ENCODE results near the gene ETV4.
A peak's percentile ranks its signal among the peaks of the same experiment; 100 is the strongest.

The ETV4 gene

GRCh38 chr17:43588664-43589435, 42.7 kb upstream of the ETV4 start:
- H3K4ac ChIP-seq (ENCODE audit: low read depth, low read length) = no peak overlapping the region
- WGBS (ENCODE audit: extremely low coverage, insufficient coverage, insufficient read length) = no CpG with 5 or more reads among the region's 9 CpGs
- peaks cover 10 to 22% of the 10 kb centered on the region in 2 experiments for H3K4me1 ChIP-seq (ENCODE audit: control insufficient read depth in 1 of 2, insufficient read depth in 2 of 2, low read length in 2 of 2)
- H4K8ac ChIP-seq (ENCODE audit: low read depth, low read length) = peak overlapping the region; percentile 1
- H4K91ac ChIP-seq (ENCODE audit: low read depth, low read length) = peak overlapping the region; percentile 61
- H3K23ac ChIP-seq (ENCODE audit: low read length) = no peak overlapping the region
- H3K4me2 ChIP-seq (ENCODE audit: low read length) = no peak overlapping the region
- H3K9me3 ChIP-seq (ENCODE audit: insufficient read depth, low read depth, low read length) = no peaks in the 10 kb centered on the region
- peak overlapping the region; percentile 0 for H3K18ac ChIP-seq (ENCODE audit: low read length)
- H3K9ac ChIP-seq (ENCODE audit: low read length) = no peak overlapping the region
- H2BK120ac ChIP-seq (ENCODE audit: insufficient read depth, low read length, poor library complexity) = peak overlapping the region; percentile 9
- H3K79me2 ChIP-seq (ENCODE audit: control insufficient read depth, insufficient read depth, low read length, poor library complexity) = peaks cover 2% of the 10 kb centered on the region
- no peak for DNase-seq
- no peak overlapping the region for H3K4me3 ChIP-seq (ENCODE audit: low read depth, low read length)
- no peak overlapping the region for H2AK5ac ChIP-seq (ENCODE audit: low read length)
- peak overlapping the region; percentile 0 for H3K14ac ChIP-seq (ENCODE audit: low read length)
- no peak overlapping the region for H4K12ac ChIP-seq (ENCODE audit: low read depth, low read length)
- H3K27ac ChIP-seq (ENCODE audit: low read depth, low read length) = no peak overlapping the region
- H2BK12ac ChIP-seq (ENCODE audit: low read length) = peak overlapping the region; percentile 55
- H2BK5ac ChIP-seq (ENCODE audit: low read depth, low read length, poor library complexity) = peak overlapping the region; percentile 8
- H3K27me3 ChIP-seq (ENCODE audit: insufficient read depth, low read length) = no peaks in the 10 kb centered on the region
- no peak overlapping the region for H2AFZ ChIP-seq (ENCODE audit: insufficient read depth, low read length, poor library complexity)
- H3K79me1 ChIP-seq (ENCODE audit: low read length) = peaks cover 38% of the 10 kb centered on the region
- H3K36me3 ChIP-seq (ENCODE audit: control insufficient read depth in 1 of 2, insufficient read depth in 2 of 2, low read length in 2 of 2) = no peaks in the 10 kb centered on the region

- Histone ChIP-seq H3K4me1 (ENCODE audit: control insufficient read depth in 1 of 2, insufficient read depth in 2 of 2, low read length in 2 of 2) (peaks cover 12 to 24% of the 10 kb centered on the region in 2 experiments), H4K91ac (ENCODE audit: low read depth, low read length) (peak overlapping the region; percentile 65), H2BK5ac (ENCODE audit: low read depth, low read length, poor library complexity) (no peak overlapping the region), H3K14ac (ENCODE audit: low read length) (no peak overlapping the region), H3K79me1 (ENCODE audit: low read length) (peaks cover 42% of the 10 kb centered on the region), H4K12ac (ENCODE audit: low read depth, low read length) (no peak overlapping the region), H2BK120ac (ENCODE audit: insufficient read depth, low read length, poor library complexity) (no peak overlapping the region), H3K27ac (ENCODE audit: low read depth, low read length) (no peak overlapping the region), H2BK12ac (ENCODE audit: low read length) (peak overlapping the region; percentile 55), H3K23ac (ENCODE audit: low read length) (no peak overlapping the region), H3K27me3 (ENCODE audit: insufficient read depth, low read length) (no peaks in the 10 kb centered on the region), H2AFZ (ENCODE audit: insufficient read depth, low read length, poor library complexity) (no peak overlapping the region), H3K18ac (ENCODE audit: low read length) (no peak overlapping the region), H3K79me2 (ENCODE audit: control insufficient read depth, insufficient read depth, low read length, poor library complexity) (peaks cover 4% of the 10 kb centered on the region), H3K36me3 (ENCODE audit: control insufficient read depth in 1 of 2, insufficient read depth in 2 of 2, low read length in 2 of 2) (no peaks in the 10 kb centered on the region), H3K9me3 (ENCODE audit: insufficient read depth, low read depth, low read length) (no peaks in the 10 kb centered on the region), H3K4ac (ENCODE audit: low read depth, low read length) (no peak overlapping the region), H3K4me3 (ENCODE audit: low read depth, low read length) (no peak overlapping the region), H3K4me2 (ENCODE audit: low read length) (no peak overlapping the region), H2AK5ac (ENCODE audit: low read length) (peak overlapping the region; percentile 67), H4K8ac (ENCODE audit: low read depth, low read length) (no peak overlapping the region), H3K9ac (ENCODE audit: low read length) (no peak overlapping the region)
- WGBS (ENCODE audit: extremely low coverage, insufficient coverage, insufficient read length) = no CpG with 5 or more reads among the region's 2 CpGs
- DNase-seq = no peak
Observed at GRCh38 chr17:43588121-43588520, 42.0 kb upstream of the ETV4 start.

- no peak overlapping the region for H3K27ac ChIP-seq (ENCODE audit: low read depth, low read length)
- H3K18ac ChIP-seq (ENCODE audit: low read length) = no peak overlapping the region
- no peak overlapping the region for H2AK5ac ChIP-seq (ENCODE audit: low read length)
- H3K4me3 ChIP-seq (ENCODE audit: low read depth, low read length) = no peak overlapping the region
- no peak overlapping the region for H3K23ac ChIP-seq (ENCODE audit: low read length)
- H3K9me3 ChIP-seq (ENCODE audit: insufficient read depth, low read depth, low read length) = no peaks in the 10 kb centered on the region
- H4K12ac ChIP-seq (ENCODE audit: low read depth, low read length) = no peak overlapping the region
- H3K79me1 ChIP-seq (ENCODE audit: low read length) = peaks cover 37% of the 10 kb centered on the region
- no peak overlapping the region for H3K14ac ChIP-seq (ENCODE audit: low read length)
- H2AFZ ChIP-seq (ENCODE audit: insufficient read depth, low read length, poor library complexity) = no peak overlapping the region
- no peak overlapping the region for H2BK120ac ChIP-seq (ENCODE audit: insufficient read depth, low read length, poor library complexity)
- WGBS (ENCODE audit: extremely low coverage, insufficient coverage, insufficient read length) = no CpG with 5 or more reads among the region's 5 CpGs
- no peaks in the 10 kb centered on the region for H3K36me3 ChIP-seq (ENCODE audit: control insufficient read depth in 1 of 2, insufficient read depth in 2 of 2, low read length in 2 of 2)
- no peak overlapping the region for H3K4ac ChIP-seq (ENCODE audit: low read depth, low read length)
- no peaks in the 10 kb centered on the region for H3K27me3 ChIP-seq (ENCODE audit: insufficient read depth, low read length)
- no peak overlapping the region for H4K8ac ChIP-seq (ENCODE audit: low read depth, low read length)
- peak overlapping the region; percentile 2 for H2BK12ac ChIP-seq (ENCODE audit: low read length)
- DNase-seq = peak; percentile 66 to 88
- H3K4me1 ChIP-seq (ENCODE audit: control insufficient read depth in 1 of 2, insufficient read depth in 2 of 2, low read length in 2 of 2) = peaks cover 12 to 23% of the 10 kb centered on the region in 2 experiments
- H2BK5ac ChIP-seq (ENCODE audit: low read depth, low read length, poor library complexity) = no peak overlapping the region
- H3K4me2 ChIP-seq (ENCODE audit: low read length) = no peak overlapping the region
- no peak overlapping the region for H4K91ac ChIP-seq (ENCODE audit: low read depth, low read length)
- H3K9ac ChIP-seq (ENCODE audit: low read length) = no peak overlapping the region
- H3K79me2 ChIP-seq (ENCODE audit: control insufficient read depth, insufficient read depth, low read length, poor library complexity) = peaks cover 4% of the 10 kb centered on the region
Observed at GRCh38 chr17:43587647-43588046, 41.5 kb upstream of the ETV4 start.

GRCh38 chr17:43584666-43585102, 38.5 kb upstream of the ETV4 start:
- Histone ChIP-seq H2BK5ac (ENCODE audit: low read depth, low read length, poor library complexity) (peak overlapping the region; percentile 32), H3K4ac (ENCODE audit: low read depth, low read length) (no peak overlapping the region), H3K23ac (ENCODE audit: low read length) (no peak overlapping the region), H3K9ac (ENCODE audit: low read length) (no peak overlapping the region), H3K4me1 (ENCODE audit: control insufficient read depth in 1 of 2, insufficient read depth in 2 of 2, low read length in 2 of 2) (peaks cover 13 to 21% of the 10 kb centered on the region in 2 experiments), H3K18ac (ENCODE audit: low read length) (no peak overlapping the region), H4K12ac (ENCODE audit: low read depth, low read length) (no peak overlapping the region), H2AFZ (ENCODE audit: insufficient read depth, low read length, poor library complexity) (no peak overlapping the region), H4K91ac (ENCODE audit: low read depth, low read length) (peak overlapping the region; percentile 32), H3K4me2 (ENCODE audit: low read length) (no peak overlapping the region), H4K8ac (ENCODE audit: low read depth, low read length) (peak overlapping the region; percentile 56), H3K79me1 (ENCODE audit: low read length) (peaks cover 36% of the 10 kb centered on the region), H3K27me3 (ENCODE audit: insufficient read depth, low read length) (no peaks in the 10 kb centered on the region), H3K4me3 (ENCODE audit: low read depth, low read length) (no peak overlapping the region), H3K14ac (ENCODE audit: low read length) (peak overlapping the region; percentile 75), H2AK5ac (ENCODE audit: low read length) (peak overlapping the region; percentile 65), H3K36me3 (ENCODE audit: control insufficient read depth in 1 of 2, insufficient read depth in 2 of 2, low read length in 2 of 2) (no peaks in the 10 kb centered on the region), H2BK12ac (ENCODE audit: low read length) (peak overlapping the region; percentile 84), H3K79me2 (ENCODE audit: control insufficient read depth, insufficient read depth, low read length, poor library complexity) (peaks cover 2% of the 10 kb centered on the region), H3K27ac (ENCODE audit: low read depth, low read length) (peak overlapping the region; percentile 43), H3K9me3 (ENCODE audit: insufficient read depth, low read depth, low read length) (no peaks in the 10 kb centered on the region), H2BK120ac (ENCODE audit: insufficient read depth, low read length, poor library complexity) (peak overlapping the region; percentile 45)
- DNase-seq = peak; percentile 79 to 92
- WGBS (ENCODE audit: extremely low coverage, insufficient coverage, insufficient read length) = no CpG with 5 or more reads among the region's 6 CpGs
